HEK293 (cell line): ENCODE data around the gene CNPPD1.

Experiments
- CTCF ChIA-PET: fragments of 350-600 bp; formaldehyde crosslinking; extraction: SDS; loops from one replicate; lab custom pipeline; 2021; ENCODE audit warnings: antibody characterized with exemption; lab: Yijun Ruan, JAX
- POLR2A ChIA-PET: fragments of 300-600 bp; formaldehyde crosslinking; extraction: SDS; loops from one replicate; lab custom pipeline; 2020; ENCODE audit warnings: antibody characterized with exemption, inconsistent platforms; lab: Yijun Ruan, JAX
- H3K27ac ChIP-seq: fragments of 200-500 bp; sonication (Bioruptor generic); 2 replicates; pipeline ENCODE4 v1.5.1; 2014; ENCODE audit warnings: low read depth, low read length, control low read depth, inconsistent platforms; ENCODE audit errors: extremely low read depth
- H3K36me3 ChIP-seq, 2 experiments: fragments of 200-500 bp in 1 of 2; sonication (Bioruptor generic) in 1 of 2; 1 replicate in 1 of 2; 2 replicates in 1 of 2; pipeline ENCODE4 v1.5.1; 2014 to 2017; ENCODE audit warnings: inconsistent platforms in 2 of 2, low read length in 2 of 2; ENCODE audit not compliant: control insufficient read depth in 2 of 2, insufficient read depth in 1 of 2
- H3K4me1 ChIP-seq: fragments of 200-500 bp; sonication (Bioruptor generic); 2 replicates; pipeline ENCODE4 v1.5.1; 2014; ENCODE audit warnings: mild to moderate bottlenecking, low read length, inconsistent platforms; ENCODE audit not compliant: control insufficient read depth, insufficient read depth
- H3K4me3 ChIP-seq: 2 replicates; pipeline ENCODE4 v1.5.1; 2011; ENCODE audit warnings: low read depth, mild to moderate bottlenecking, control low read depth, low read length, moderate library complexity
- H3K9me3 ChIP-seq: fragments of 200-500 bp; sonication (Bioruptor generic); 2 replicates; pipeline ENCODE4 v1.5.1; 2014; ENCODE audit warnings: low read depth, low read length, inconsistent platforms; ENCODE audit not compliant: control insufficient read depth, insufficient read depth
- CTCF ChIP-seq: fragments of 450-650 bp; formaldehyde crosslinking; IDR thresholded peaks from 2 replicates; pipeline ENCODE4 v1.5.1; 2016; ENCODE audit warnings: missing biosample characterization, missing genetic modification characterization
- ELK4 ChIP-seq: IDR thresholded peaks from 2 replicates; pipeline ENCODE4 v1.6.1; 2011; ENCODE audit warnings: mild to moderate bottlenecking, low read depth, low read length, borderline replicate concordance
- FEZF1 ChIP-seq: fragments of 450-650 bp; formaldehyde crosslinking; IDR thresholded peaks from 2 replicates; pipeline ENCODE4 v1.5.1; 2016; ENCODE audit warnings: missing biosample characterization, missing genetic modification characterization
- GFI1B ChIP-seq: fragments of 450-650 bp; formaldehyde crosslinking; IDR thresholded peaks from 2 replicates; pipeline ENCODE4 v1.5.1; 2016; ENCODE audit warnings: missing biosample characterization, missing genetic modification characterization
- KLF10 ChIP-seq: fragments of 450-650 bp; IDR thresholded peaks from 2 replicates; pipeline ENCODE4 v1.5.1; 2018; ENCODE audit warnings: missing biosample characterization, mild to moderate bottlenecking, missing genetic modification characterization
- KLF7 ChIP-seq: fragments of 450-650 bp; formaldehyde crosslinking; IDR thresholded peaks from 2 replicates; pipeline ENCODE4 v1.5.1; 2016; ENCODE audit warnings: missing biosample characterization, missing genetic modification characterization, borderline replicate concordance
- KLF9 ChIP-seq: fragments of 450-650 bp; formaldehyde crosslinking; IDR thresholded peaks from 2 replicates; pipeline ENCODE4 v1.5.1; 2016; ENCODE audit warnings: missing biosample characterization, missing genetic modification characterization, low read depth
- OVOL3 ChIP-seq: fragments of 450-650 bp; formaldehyde crosslinking; IDR thresholded peaks from 2 replicates; pipeline ENCODE4 v1.5.1; 2016; ENCODE audit warnings: missing biosample characterization, missing genetic modification characterization
- RBAK ChIP-seq: fragments of 450-650 bp; formaldehyde crosslinking; IDR thresholded peaks from 2 replicates; pipeline ENCODE4 v1.5.1; 2016; ENCODE audit warnings: missing biosample characterization, missing genetic modification characterization
- WT1 ChIP-seq: fragments of 450-650 bp; formaldehyde crosslinking; IDR thresholded peaks from 2 replicates; pipeline ENCODE4 v1.5.1; 2016; ENCODE audit warnings: missing biosample characterization, missing genetic modification characterization
- ZFHX2 ChIP-seq: fragments of 450-650 bp; formaldehyde crosslinking; conservative IDR thresholded peaks from 2 replicates; pipeline ENCODE4 v1.5.1; 2016; ENCODE audit warnings: missing biosample characterization, missing genetic modification characterization
- ZFP41 ChIP-seq: fragments of 450-650 bp; formaldehyde crosslinking; IDR thresholded peaks from 2 replicates; pipeline ENCODE4 v1.5.1; 2016; ENCODE audit warnings: missing biosample characterization, missing genetic modification characterization, borderline replicate concordance
- ZNF10 ChIP-seq: fragments of 450-650 bp; formaldehyde crosslinking; IDR thresholded peaks from 2 replicates; pipeline ENCODE4 v1.5.1; 2017; ENCODE audit warnings: missing biosample characterization, missing genetic modification characterization
- ZNF140 ChIP-seq: fragments of 450-650 bp; formaldehyde crosslinking; IDR thresholded peaks from 2 replicates; pipeline ENCODE4 v1.5.1; 2016; ENCODE audit warnings: missing biosample characterization, missing genetic modification characterization
- ZNF248 ChIP-seq: fragments of 450-650 bp; formaldehyde crosslinking; IDR thresholded peaks from 2 replicates; pipeline ENCODE4 v1.5.1; 2017; ENCODE audit warnings: missing biosample characterization, missing genetic modification characterization
- ZNF274 ChIP-seq, 2 experiments: fragments of 200-500 bp in 1 of 2; fragments of 450-650 bp in 1 of 2; sonication (Bioruptor generic) in 1 of 2; formaldehyde crosslinking in 1 of 2; IDR thresholded peaks; 2 replicates each; pipeline versions ENCODE4 v1.5.1 to v1.6.1; 2014 to 2016; ENCODE audit warnings: borderline replicate concordance in 1 of 2, inconsistent platforms in 1 of 2, low read length in 1 of 2, missing biosample characterization in 1 of 2, missing genetic modification characterization in 1 of 2
- ZNF280D ChIP-seq: fragments of 450-650 bp; formaldehyde crosslinking; IDR thresholded peaks from 2 replicates; pipeline ENCODE4 v1.5.1; 2016; ENCODE audit warnings: missing biosample characterization, missing genetic modification characterization
- ZNF433 ChIP-seq: fragments of 450-650 bp; formaldehyde crosslinking; IDR thresholded peaks from 2 replicates; pipeline ENCODE4 v1.5.1; 2016; ENCODE audit warnings: missing biosample characterization, missing genetic modification characterization, low read depth
- ZNF513 ChIP-seq: fragments of 450-650 bp; IDR thresholded peaks from 2 replicates; pipeline ENCODE4 v1.5.1; 2018; ENCODE audit warnings: missing biosample characterization, missing genetic modification characterization
- ZNF600 ChIP-seq: fragments of 450-650 bp; formaldehyde crosslinking; IDR thresholded peaks from 2 replicates; pipeline ENCODE4 v1.5.1; 2016; ENCODE audit warnings: missing biosample characterization, missing genetic modification characterization
- ZNF624 ChIP-seq: fragments of 450-650 bp; formaldehyde crosslinking; IDR thresholded peaks from 2 replicates; pipeline ENCODE4 v1.5.1; 2017; ENCODE audit warnings: missing biosample characterization, missing genetic modification characterization
- ZNF670 ChIP-seq: fragments of 450-650 bp; formaldehyde crosslinking; IDR thresholded peaks from 2 replicates; pipeline ENCODE4 v1.5.1; 2016; ENCODE audit warnings: missing biosample characterization, missing genetic modification characterization, low read depth
- ZNF768 ChIP-seq: fragments of 450-650 bp; formaldehyde crosslinking; IDR thresholded peaks from 2 replicates; pipeline ENCODE4 v1.5.1; 2018; ENCODE audit warnings: missing biosample characterization, mild to moderate bottlenecking, missing genetic modification characterization
- ZNF777 ChIP-seq: fragments of 450-650 bp; formaldehyde crosslinking; IDR thresholded peaks from 2 replicates; pipeline ENCODE4 v1.5.1; 2017; ENCODE audit warnings: missing biosample characterization, missing genetic modification characterization, borderline replicate concordance
- ZNF792 ChIP-seq: fragments of 450-650 bp; formaldehyde crosslinking; IDR thresholded peaks from 2 replicates; pipeline ENCODE4 v1.5.1; 2016; ENCODE audit warnings: missing biosample characterization, missing genetic modification characterization
- TF ChIP-seq, protein P1 (sequence below): fragments of 450-650 bp; formaldehyde crosslinking; IDR thresholded peaks from 2 replicates; pipeline ENCODE4 v1.5.1; 2016; ENCODE audit warnings: missing biosample characterization, missing genetic modification characterization

The CNPPD1 gene

DNA sequence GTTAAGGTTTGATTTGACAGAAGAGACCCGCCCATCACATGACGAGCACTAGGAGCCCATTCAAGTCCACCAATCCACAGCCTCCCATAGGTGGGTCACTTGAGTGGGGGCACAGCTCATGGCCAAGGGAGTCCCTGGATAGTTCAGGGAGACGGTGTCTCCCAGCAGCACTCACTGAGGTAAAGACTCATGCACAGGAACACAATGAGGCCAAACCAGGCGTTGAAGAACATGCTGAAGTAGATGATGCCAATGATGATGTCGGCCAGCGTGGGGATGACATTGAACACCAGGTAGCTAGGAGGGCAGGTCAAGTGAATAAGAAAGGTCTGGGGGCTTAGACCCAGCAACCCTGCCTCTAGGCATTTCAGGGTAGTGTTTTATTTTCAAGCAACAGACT lies 38.1 kb upstream of the CNPPD1 start (continued):
- TF ChIP-seq KLF10 (tag by site-specific recombination): no peak
- no peak for TF ChIP-seq KLF9 (tag by site-specific recombination)
- no peak for TF ChIP-seq ZNF274 (IDR thresholded peaks at IDR 0.05; ENCODE audit: low read length)
- TF ChIP-seq ZNF274 (tag by site-specific recombination; IDR thresholded peaks at IDR 0.05; ENCODE audit: borderline replicate concordance): no peak
- no peak for TF ChIP-seq CTCF (tag by site-specific recombination)
- TF ChIP-seq GFI1B (tag by site-specific recombination): no peak
- TF ChIP-seq ZFP41: no peak
- TF ChIP-seq ZFHX2: no peak
- TF ChIP-seq, protein P1, sequence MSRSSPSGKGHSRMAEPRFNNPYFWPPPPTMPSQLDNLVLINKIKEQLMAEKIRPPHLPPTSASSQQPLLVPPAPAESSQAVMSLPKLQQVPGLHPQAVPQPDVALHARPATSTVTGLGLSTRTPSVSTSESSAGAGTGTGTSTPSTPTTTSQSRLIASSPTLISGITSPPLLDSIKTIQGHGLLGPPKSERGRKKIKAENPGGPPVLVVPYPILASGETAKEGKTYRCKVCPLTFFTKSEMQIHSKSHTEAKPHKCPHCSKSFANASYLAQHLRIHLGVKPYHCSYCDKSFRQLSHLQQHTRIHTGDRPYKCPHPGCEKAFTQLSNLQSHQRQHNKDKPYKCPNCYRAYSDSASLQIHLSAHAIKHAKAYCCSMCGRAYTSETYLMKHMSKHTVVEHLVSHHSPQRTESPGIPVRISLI: no peak
- no peak for TF ChIP-seq ZNF248 (tag by site-specific recombination)
- no peak for TF ChIP-seq ZNF433 (tag by site-specific recombination)
- no peak for TF ChIP-seq ZNF792
- TF ChIP-seq KLF7 (tag by site-specific recombination): no peak
- TF ChIP-seq, all 188 proteins: peak for 0

DNA sequence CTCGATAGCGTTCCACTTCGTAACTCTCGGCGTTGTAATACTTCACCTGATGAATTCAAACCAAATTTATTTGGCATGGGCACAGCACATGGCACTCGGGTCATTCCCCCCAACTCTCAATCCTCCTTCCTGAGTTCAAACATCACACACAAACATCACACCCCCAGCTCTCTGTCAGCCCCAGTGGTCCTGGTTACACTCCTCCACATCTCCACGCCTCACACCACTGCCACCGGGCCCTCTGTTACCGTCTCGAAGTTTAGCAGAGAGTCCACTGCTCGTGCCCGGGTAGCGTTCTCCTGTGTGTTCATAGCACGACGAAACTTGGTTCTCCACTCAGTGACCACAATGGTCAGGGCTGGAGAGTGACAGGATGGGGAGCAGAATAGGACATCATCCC lies 37.4 kb upstream of the CNPPD1 start:
- H3K27ac ChIP-seq: no peak overlapping the region
- TF ChIP-seq ZNF600 (tag by site-specific recombination): no peak
- peak; percentile 32; the same call in 1 of the 2 replicates for TF ChIP-seq ZNF10 (tag by site-specific recombination)
- TF ChIP-seq ZNF513 (tag by site-specific recombination): no peak
- TF ChIP-seq ZNF624: no peak
- TF ChIP-seq, all 188 proteins: peak for 1
- ChIA-PET CTCF (interaction anchor here (1.0 to 1.3 kb wide), 2 partner anchors 33 to 81 kb away, joined by 3 read pairs; no protein-coding TSS in a partner anchor), POLR2A (no interaction called here)
- Histone ChIP-seq H3K4me3 (no peak overlapping the region), H3K9me3 (no peaks in the 10 kb centered on the region), H3K36me3 (peaks cover 15 to 73% of the 10 kb centered on the region in 2 experiments; a peak in 2 of 3 replicates), H3K4me1 (no peaks in the 10 kb centered on the region)

DNA sequence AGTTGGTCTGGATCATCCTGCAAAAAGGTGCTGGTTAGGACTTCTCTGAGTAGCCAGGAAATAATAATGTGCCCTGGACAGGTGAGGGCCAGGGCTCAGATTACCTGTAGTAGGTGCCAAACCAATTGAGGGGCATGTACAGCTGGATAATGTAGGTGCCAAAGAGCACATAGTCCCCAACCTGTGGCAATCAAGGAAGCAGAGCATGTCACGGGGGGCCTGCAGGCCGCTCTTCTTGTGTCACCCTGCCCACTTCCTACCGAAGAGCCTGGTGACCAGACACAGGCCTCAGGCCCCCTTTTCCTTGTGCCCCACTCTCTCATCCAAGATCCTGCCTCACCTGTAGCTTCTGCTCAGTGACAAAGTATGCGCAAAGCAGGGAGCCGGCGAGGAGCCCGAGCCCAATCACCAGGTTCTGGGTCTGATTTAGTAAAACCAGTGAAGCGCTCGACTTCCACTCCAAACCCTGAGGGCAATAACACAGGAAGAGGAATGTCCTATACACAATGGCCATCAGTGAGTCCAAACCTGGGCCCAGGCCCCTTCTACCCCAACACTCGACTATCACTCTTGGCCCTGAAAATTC lies 36.9 kb upstream of the CNPPD1 start:
- H3K4me3 ChIP-seq: no peak overlapping the region
- CTCF ChIA-PET: interaction anchor here (0.8 to 1.4 kb wide), 4 partner anchors 33 to 82 kb away, joined by 3 to 4 read pairs (median 3); no protein-coding TSS in a partner anchor
- H3K4me1 ChIP-seq: no peaks in the 10 kb centered on the region
- H3K36me3 ChIP-seq: peaks cover 15 to 79% of the 10 kb centered on the region in 2 experiments; a peak in 2 of 3 replicates
- H3K9me3 ChIP-seq: no peaks in the 10 kb centered on the region
- POLR2A ChIA-PET: interaction anchor here (1.4 kb wide), 1 partner anchor 36 kb away, joined by 4 read pairs; no protein-coding TSS in a partner anchor
- no peak overlapping the region for H3K27ac ChIP-seq
- TF ChIP-seq ZNF670 (tag by site-specific recombination) (no peak), ZNF140 (tag by site-specific recombination) (no peak), FEZF1 (tag by site-specific recombination) (no peak), ZNF280D (tag by site-specific recombination) (no peak), WT1 (no peak), RBAK (tag by site-specific recombination) (no peak), ZNF777 (tag by site-specific recombination) (no peak), ELK4 (no peak), OVOL3 (no peak), ZNF768 (tag by site-specific recombination) (no peak)
